GM19455 (cell line): ENCODE results near the gene BTN3A1.
A peak's percentile ranks its signal among the peaks of the same experiment; 100 is the strongest.
"Not testable (repeated sequence)": the region's sequence is repeated elsewhere in the genome, so short reads cannot be mapped to it uniquely, and the experiment has no call there.

Experiments
- ATAC-seq: cut with Tn5 transposase; IDR thresholded peaks from one replicate; pipeline ENCODE4 v1.9.1; 2021; ENCODE audit not compliant: unreplicated experiment

The BTN3A1 gene

GRCh38 chr6:26401987-26402658, at the start of gene BTN3A1:
BTN3A1 (plus strand) TSS chr6:26402275; CDS start chr6:26405564, 3,289 bp downstream.
- peak; percentile 92 for ATAC-seq

GRCh38 chr6:26352315-26352714, 49.8 kb upstream of the BTN3A1 start:
- ATAC-seq = no peak

GRCh38 chr6:26354162-26354561, 47.9 kb upstream of the BTN3A1 start:
- ATAC-seq = no peak

GRCh38 chr6:26355366-26355765, 46.7 kb upstream of the BTN3A1 start:
- ATAC-seq = no peak

GRCh38 chr6:26357543-26357942, 44.5 kb upstream of the BTN3A1 start:
- ATAC-seq = not testable (repeated sequence)

- ATAC-seq = peak; percentile 44
Observed at GRCh38 chr6:26358511-26358981, 43.5 kb upstream of the BTN3A1 start.

GRCh38 chr6:26359765-26360164, 42.3 kb upstream of the BTN3A1 start:
- ATAC-seq = no peak

- peak; percentile 42 for ATAC-seq
Observed at GRCh38 chr6:26360451-26361416, 41.3 kb upstream of the BTN3A1 start.

- ATAC-seq = no peak
Observed at GRCh38 chr6:26361544-26361943, 40.5 kb upstream of the BTN3A1 start.

GRCh38 chr6:26362093-26362835, 39.8 kb upstream of the BTN3A1 start:
- no peak for ATAC-seq

- no peak for ATAC-seq
Observed at GRCh38 chr6:26362836-26363220, 39.2 kb upstream of the BTN3A1 start.

GRCh38 chr6:26363882-26364701, 38.0 kb upstream of the BTN3A1 start:
- no peak for ATAC-seq

GRCh38 chr6:26365633-26365995, 36.5 kb upstream of the BTN3A1 start:
- no peak for ATAC-seq

GRCh38 chr6:26366504-26366903, 35.6 kb upstream of the BTN3A1 start:
- no peak for ATAC-seq

GRCh38 chr6:26367114-26367513, 35.0 kb upstream of the BTN3A1 start:
- no peak for ATAC-seq

GRCh38 chr6:26371813-26372212, 30.3 kb upstream of the BTN3A1 start:
- ATAC-seq = not testable (repeated sequence)

GRCh38 chr6:26372308-26373144, 29.5 kb upstream of the BTN3A1 start:
- ATAC-seq = no peak

GRCh38 chr6:26375270-26375669, 26.8 kb upstream of the BTN3A1 start:
- ATAC-seq = no peak

- no peak for ATAC-seq
Observed at GRCh38 chr6:26377719-26378118, 24.4 kb upstream of the BTN3A1 start.

GRCh38 chr6:26378143-26378542, 23.9 kb upstream of the BTN3A1 start:
- not testable (repeated sequence) for ATAC-seq
